Epidermal melanocyte (primary cell): ENCODE data around the gene TUT7.
"Not testable (repeated sequence)": the region's sequence is repeated elsewhere in the genome, so short reads cannot be mapped to it uniquely, and the experiment has no call there.

Experiments
- DNase-seq: peaks from one replicate; pipeline ENCODE4 v3.0.0; 2011; ENCODE audit warnings: low spot score; ENCODE audit not compliant: insufficient read length

The TUT7 gene

DNA sequence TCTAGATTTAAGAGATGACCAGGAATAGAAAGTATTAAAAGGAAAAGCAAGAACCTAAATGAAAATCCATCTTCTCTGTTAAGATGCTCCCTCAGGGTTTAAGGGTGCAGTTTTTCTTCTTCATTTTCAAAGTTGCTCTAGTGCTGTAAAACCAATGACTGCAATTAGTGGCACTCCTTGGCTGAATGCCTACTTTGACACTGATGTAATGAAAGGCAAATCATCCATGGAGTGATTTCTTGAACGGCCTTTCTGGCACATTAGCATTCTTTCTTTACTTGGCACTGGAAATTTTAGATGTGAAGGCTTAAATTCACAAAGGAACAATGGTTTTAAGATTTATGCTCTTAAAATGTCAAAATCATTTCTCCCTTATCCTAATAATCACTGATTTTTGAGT, 52.5 kb downstream of the TUT7 start:
- no peak for DNase-seq

DNA sequence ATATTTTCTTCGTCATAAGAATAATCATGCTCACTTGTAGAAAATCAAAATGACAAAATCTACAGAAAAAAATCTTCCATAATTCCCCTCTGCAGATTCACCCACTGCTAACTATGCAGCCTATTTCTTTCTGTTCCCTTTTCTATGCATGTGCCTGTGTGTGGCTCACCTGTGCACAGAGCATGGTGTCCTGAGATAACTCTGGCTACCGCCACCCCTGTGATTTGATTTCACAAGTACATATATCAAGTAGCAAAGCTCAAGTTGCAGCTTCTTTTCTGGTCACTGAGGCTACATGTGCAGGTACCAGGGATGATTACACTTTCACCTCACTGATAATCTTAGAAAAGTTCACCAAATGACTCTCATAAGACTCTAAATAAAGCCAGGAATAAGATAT, 53.5 kb downstream of the TUT7 start:
- DNase-seq, result no peak

DNA sequence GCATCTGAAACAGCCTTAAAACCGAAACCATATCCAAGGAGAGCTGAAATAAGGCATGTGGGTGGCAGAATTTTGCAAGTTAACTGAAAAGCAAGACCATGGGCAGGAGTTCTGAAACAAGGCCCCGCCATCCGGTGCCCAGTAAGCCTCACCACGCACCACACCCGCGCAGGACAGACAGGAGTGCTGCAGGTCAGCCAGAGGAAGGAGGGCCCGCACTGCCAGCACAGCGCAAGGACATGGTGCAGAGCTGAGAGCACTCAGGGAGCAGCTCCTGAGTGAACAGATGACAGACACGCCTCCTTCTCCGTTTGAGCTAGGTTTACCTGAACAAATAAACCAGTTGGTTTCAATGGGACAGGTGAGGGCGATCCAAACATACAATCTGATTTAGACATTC, 55.3 kb downstream of the TUT7 start:
- no peak for DNase-seq

DNA sequence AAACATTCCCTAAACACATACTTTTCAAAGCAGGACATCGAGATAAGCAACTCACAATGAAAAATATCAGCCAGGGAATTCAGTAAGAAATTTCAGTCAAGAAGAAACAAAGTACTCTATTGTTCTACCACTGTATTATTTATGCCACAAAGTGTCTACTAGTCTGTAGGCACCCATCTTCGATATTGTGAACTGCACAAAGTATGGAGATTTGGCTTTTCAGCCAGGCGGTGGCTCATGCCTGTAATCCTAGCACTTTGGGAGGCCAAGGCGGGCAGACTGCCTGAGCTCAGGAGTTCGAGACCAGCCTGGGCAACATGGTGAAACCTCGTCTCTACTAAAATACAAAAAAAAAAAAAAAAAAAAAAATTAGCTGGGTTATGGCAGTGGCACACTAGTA, 63.9 kb downstream of the TUT7 start:
- not testable (repeated sequence) for DNase-seq

DNA sequence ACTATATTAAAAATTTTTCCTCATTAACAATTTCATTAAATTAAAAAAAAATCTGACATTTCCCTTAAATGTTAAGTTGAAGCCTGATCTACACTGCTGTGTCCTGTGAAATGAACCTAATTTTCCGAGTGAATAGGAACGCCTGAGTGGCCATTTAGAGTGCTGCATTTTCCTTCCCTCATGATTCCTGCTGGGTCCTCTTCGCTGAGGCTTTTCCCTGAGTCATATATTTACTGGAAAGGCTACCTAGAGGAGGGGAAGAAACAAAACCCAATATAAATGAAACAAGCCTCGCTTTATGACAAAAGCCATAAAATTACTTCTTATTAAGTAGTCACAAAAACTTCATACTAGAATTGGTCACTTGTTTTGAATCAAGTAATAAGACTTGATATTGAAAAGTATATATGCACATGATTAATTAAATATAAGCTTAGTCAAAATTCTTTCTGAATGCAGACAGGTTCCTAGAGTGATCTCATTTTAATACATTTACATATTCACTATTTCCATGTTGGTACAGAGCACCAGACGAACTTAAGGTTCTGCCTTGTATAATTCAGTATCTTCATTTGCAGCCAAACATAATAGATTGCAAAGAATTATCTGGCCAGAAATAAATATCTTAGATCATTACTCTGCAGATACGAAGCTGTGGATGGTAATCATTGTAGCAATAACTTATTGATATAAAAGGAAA, 65.6 kb downstream of the TUT7 start:
- no peak for DNase-seq

DNA sequence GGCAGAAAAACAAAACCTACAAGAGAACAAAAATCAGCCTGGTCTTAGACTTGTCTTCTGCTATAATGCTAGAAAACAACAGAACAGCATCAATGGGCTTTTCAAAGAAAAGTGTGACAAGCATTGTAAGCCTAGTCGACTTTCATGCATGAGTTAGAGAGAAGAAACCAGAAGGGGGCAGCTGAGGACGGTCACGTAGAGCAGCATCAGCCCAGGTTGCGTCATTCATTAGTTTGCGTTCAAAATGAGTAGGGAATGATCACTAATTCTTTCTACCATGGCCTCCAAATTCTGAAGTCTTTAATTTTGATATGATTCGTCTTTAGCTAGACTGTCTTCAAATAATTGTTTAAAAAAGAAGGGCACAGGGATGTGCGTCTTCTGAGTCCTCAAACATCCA, 67.2 kb downstream of the TUT7 start:
- no peak for DNase-seq

DNA sequence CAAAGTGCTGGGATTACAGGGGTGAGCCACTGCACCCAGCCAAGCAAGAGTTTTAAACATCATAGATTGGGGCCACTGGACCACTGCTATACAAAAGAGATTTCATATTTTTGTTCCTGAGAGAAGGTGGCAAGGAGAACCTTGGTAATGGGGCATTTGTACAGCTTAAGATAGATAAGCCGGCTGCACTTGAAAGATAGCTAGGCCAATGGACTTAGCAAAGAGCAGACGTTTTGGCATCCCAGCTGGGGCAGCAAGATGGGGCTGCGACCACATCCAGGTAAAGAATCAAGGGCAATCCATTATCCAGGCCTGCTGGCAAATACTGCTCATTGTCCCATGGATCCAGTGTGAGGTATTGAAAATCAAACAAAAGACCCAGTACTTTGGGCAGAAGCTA, 67.9 kb downstream of the TUT7 start:
- DNase-seq, result no peak

DNA sequence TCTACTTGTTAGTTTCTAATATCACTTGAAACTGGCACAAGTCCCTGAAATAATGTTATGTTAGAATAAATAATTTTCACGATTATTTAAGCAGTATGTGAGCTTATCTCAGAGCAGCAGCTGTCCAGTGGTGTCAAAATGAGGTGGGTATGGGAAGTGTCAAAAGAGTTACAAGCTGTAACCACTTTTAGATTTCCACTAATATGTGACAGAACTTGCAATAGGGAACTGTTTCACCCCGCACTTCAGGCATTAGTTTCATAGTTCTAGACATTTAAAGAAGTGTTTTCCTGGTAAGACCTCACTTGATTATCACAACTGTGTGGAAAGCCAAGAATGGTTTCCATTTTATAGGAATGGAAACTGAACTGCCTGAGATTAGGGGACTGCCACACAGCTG, 68.9 kb downstream of the TUT7 start:
- no peak for DNase-seq

DNA sequence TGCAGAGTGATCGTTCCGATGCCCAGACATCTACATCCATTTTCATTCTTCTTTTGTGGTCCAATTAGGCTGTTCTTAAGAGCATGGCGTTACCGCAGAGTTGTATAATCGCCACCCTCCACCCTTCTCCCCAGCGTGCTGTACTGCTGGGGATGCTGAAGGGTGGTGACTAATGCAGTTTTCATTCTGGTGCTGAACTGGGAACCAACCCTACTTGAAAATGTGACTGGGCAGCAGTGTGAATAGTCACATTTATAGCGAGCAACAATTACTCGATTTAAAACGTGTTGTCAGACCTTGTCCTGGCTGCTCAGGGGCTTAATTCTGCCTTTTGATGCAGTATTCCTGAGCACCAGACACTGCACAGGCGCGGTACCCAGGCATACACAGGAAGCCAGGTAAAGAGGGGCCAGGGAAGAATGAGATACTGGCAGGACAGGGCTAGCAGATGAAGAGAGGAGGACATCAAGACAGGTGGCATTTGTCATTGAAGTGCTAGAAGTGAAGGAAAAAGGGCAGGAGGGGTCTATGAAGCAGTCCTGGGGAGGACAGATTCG, 71.2 kb downstream of the TUT7 start:
- DNase-seq, result no peak

DNA sequence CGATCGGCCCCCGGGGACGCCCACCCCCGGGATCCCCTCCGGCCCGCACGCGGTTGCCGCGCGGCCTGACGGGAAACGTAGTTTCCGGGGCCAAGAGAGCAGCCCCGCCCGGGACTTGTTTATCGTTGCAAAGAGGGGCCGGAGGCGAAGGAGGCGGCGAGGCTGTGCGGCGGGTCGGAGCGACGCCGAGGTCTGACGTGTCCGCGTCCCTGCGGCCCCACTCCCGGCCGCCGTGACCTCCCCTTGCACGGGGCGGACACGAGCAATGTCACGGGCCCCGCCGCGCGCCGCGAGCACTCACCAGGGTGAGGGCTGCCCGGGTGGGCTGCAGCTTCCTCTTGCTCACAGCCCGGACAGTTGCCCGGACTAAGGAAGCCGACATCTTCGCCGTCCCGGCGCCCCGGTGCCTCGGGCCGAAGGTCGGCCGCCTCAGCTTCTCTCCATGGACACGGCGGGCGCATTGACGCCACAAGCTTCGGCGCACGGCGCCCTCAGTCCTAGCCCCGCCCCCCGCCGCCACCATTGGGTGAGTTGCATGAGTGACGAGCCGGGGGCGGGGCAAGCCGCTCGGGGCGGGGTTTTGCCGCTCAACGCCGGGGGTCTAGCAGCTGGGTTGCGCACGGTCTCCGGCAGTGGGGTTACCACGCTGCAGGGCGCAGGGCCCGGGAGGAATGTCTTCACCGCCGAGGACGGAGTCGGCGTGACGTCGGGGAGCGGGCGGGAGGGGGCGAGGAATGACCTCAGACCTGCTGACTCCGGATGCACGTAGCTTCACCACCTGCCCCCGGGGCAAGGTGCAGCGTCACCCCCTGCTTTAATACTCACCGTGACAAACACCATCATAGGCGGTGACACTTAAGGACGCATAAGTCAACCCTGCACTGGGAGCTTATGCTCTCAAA, 71.9 kb downstream of the TUT7 start, which contains the start of gene ISCA1:
Gene ISCA1, minus strand, starts transcription at position 462 of the 902 bp plus-strand sequence. Its CDS starts 80 bp downstream, at position 382.
- peak; percentile 51 for DNase-seq

DNA sequence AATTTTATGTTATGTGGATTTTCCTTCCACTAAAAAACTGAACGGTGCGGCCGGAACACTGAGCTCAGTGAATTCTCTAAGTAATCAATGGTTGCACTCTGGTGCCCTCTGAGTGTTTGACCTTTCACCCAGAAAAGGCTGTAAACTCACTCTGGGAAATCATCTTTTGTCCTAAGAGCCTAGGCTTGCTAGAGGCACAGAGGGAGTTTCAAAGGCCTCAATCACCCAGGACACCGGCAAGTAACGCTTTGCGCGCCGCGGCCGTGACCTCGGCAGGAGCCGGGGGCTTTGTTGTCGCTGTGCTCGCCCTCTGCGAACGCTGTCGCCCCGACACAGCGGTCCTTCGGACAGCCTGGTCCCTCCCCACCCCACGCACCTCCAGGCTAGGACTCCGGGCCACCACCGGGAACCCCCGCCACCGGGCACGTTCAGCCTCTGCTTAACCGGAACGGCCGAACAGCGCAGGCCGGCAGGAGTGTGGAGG, 72.6 kb downstream of the TUT7 start:
- no peak for DNase-seq

DNA sequence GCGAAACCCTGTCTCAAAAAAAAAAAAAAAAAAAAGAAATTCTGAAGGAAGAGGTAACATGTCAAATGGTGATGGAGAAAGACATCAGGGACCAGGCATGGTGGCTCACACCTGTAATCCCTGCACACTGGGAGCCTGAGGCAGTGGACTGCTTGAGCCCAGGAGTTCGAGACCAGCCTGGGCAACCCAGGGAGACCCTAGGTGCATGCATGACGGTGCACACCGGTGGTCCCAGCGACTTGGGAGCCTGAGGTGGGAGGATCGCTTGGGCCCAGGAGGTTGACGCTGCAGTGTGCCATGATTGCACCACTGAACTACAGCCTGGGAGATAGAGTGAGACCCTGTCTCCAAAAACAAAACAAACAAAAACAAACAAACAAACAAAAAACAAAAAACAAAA, 73.6 kb downstream of the TUT7 start:
- DNase-seq, result no peak

DNA sequence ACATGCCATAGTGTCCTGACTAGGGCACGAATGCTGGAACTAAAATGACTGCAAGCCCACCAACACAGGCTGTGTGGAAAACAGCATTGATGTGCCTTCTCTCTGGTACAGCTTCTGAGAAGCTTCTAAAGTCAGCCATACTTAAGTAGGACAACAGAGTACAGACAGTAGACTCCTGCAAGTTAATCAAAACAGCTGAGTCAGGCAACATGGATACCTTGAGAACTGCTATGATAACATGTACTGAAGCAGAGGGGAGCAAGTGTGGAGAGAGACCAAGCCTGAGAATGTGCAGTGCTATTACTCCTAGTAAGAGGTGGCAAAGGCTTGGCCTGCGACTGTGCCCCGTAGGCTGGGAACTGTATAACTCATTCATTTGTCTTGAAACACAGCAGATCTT, 74.4 kb downstream of the TUT7 start:
- DNase-seq, result no peak

DNA sequence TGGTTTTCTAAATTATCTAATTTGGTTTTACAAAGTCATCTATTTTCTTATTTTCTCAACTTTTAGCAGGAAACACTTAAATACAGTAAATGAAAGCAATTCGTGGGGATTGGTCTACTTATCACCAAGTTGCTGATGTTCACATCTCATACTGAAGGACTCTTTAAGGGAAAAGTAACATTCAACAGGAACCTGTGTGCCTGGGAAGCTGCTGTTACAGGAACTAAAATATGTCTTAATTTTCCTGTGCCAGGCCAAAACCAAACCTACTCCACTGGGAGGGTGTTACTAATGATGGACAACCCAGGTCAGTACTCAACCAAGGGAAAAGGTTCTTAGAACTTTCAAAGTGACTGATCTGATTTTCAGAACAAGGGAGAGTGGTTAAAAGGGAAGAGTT, 77.1 kb downstream of the TUT7 start:
- no peak for DNase-seq

DNA sequence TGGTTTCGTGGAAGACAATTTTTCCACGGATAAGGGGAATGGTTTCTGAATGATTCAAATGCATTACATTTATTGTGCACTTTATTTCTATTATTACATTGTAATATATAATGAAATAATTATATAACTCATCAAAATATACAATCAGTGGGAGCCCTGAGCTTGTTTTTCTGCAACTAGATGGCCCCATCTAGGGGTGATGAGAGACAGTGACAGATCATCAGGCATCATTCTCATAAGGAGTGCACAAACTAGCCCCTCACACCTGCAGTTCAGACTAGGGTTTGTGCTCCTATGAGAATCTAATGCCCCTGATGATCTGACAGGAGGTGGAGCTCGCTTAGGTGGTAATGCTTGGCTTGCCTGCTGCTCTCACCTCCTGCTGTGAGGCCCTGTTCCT, 78.2 kb downstream of the TUT7 start:
- no peak for DNase-seq

DNA sequence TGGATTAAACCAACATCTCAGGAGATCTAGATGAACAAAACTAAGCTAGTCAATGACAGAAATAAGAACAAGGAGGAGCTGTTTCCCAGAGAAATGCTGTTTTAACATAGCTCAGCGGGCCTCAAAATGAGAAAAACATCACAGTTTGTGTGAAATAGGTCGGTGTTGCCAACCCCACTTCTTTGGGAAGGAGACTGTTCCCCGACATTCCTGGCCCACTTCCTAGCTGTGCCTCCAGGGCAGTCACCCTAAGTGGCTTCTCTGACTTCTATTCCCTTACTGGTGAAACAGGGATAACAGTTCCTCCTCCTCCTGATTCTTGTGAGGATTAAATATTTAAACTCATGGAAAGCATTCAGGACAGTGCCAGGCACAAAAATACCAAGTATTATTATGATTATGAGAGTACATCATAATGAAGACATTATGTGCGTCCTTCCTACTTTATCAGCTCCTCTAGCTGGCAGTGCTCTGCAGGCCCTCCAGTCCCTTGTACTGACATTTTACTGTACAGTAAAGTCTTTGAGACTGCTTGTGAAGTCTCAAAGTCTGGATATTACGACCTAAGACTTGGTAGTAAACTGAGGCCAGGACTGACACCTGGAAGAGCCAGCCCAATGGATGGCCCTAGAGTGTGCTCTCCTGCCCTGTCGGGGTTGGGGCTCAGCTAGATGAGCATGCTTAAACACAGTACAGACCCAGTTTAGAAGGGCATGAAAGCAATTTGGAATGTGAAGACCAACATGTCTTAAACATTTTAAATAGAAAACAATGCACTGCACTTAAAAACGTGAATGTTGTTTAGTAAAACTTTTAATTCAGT, 79.2 kb downstream of the TUT7 start:
- no peak for DNase-seq

DNA sequence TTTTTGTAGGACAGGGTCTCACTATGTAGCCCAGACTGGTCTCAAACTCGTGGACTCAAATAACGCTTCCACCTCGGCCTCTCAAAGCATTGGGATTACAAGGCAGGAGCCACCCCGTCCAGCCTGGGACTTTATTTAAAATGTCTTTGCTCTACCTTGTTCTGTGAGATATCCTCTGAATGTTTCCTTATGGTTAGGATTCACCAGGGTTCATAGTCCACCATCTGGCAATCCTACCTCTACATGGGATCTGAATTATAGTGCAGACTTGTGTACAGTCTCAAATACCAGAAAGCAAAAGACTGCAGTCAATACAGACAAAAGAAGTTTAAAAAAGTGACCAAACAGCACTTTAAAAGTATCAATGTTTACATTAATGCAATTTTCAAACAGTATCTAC, 82.0 kb downstream of the TUT7 start:
- no peak for DNase-seq

DNA sequence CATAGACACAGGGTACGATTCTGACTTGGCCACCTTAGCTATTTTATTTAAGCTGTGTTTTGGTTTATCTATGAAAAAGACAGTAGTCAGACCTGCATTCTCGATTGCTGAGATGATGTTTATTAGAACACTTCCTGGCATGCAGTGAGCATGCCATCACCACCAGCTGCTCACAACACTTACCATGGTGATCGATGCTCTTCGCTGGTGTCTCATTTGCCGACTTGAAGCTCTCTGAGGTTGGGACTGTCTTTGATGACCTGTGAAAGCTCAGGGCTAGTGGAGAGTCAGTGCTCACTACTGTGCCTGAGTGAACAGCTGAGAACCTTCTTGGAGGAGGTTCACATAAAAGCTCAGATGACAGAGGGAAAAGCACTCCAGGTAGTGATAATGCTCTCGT, 90.3 kb downstream of the TUT7 start:
- no peak for DNase-seq

DNA sequence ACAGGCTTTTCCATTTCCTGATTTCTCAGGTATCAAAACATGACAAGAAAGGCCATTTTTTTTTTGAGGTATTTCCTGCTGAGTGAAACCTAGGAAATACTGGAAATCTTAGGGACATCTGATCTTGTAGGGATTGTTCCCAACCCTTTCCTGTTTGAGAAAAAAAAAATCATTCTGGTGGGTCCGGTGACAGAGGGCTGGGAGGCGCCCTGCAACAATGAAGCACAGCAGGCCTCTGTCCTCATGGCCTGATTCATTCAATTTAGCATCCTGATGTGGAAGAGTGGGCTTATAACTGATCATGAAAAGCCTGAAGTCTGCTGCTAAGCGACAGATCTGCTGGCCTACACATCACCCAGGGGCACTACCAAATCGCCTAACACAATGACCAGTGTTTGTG, 91.7 kb downstream of the TUT7 start:
- DNase-seq, result no peak

DNA sequence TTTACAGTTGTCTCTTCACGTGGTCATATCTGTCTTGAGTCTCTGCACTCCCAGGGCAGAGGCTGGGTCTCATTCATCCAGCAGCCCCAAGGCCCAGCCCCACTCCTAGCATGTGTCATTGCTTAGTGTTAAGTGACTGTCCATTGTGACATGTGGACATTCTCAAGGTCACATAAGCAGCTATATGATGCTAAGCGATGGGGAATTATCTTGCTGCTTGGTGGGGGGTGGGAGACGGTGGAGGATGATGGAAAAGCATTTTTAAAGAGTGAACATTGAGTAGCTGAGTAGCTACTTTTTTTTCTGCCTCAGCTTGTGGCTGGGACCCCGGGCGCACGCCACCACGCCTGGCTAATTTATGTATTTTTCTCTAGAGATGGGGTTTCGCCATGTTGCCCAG, 94.7 kb downstream of the TUT7 start, which contains the start of gene C9orf153:
Gene C9orf153, minus strand, starts transcription at position 101 of the 400 bp plus-strand sequence. CDS start 30,054 bp downstream, outside the sequence.
- DNase-seq, result no peak

DNA sequence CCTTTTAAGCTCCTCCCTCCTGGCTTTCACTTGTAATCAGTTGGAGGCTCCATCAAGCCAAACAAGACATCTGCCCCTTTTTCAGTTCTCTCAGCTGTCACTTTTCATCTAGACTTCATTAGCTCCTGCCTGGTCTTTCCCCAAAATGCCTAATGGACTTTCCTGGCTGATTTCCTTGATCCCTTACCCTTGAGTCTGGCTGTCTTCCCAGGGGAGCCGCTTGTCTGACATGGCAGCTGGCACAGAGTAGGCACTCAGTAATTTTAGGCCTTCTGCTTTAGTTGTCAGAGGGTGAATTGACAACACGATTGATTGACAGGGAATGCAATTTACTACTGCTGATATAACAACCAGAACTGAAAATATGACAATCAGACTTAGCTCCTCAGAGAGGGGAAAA, 96.8 kb downstream of the TUT7 start:
- no peak for DNase-seq
